ENCODE results near the gene CHTF8.

- no peak for TF ChIP-seq CTCF (IDR thresholded peaks at IDR 0.05; ENCODE audit: insufficient read depth, low read depth, low read length)
- TF ChIP-seq EZH2 (IDR thresholded peaks at IDR 0.05; ENCODE audit: insufficient read depth, low read length) = no peak
Measured at GRCh38 chr16:69166946-69167930, 34.9 kb upstream of the CHTF8 start.
